HAP-1 (cell line): ENCODE results near the gene MYOCOS.

Source experiments
- DNase-seq, 2 experiments: peaks; one replicate each; pipeline ENCODE4 v3.0.0-alpha.2; 2016 to 2020; ENCODE audit warnings: low spot score in 2 of 2
- H3K27me3 ChIP-seq: fragments of 250-450 bp; sonication (Bioruptor Pico); 2 replicates; pipeline ENCODE4 v1.5.1; 2020; ENCODE audit warnings: low read depth, mild to moderate bottlenecking, moderate library complexity
- H3K36me3 ChIP-seq: fragments of 250-450 bp; sonication (Bioruptor Pico); replicated peaks from 2 replicates; pipeline ENCODE4 v1.5.1; 2020; ENCODE audit warnings: mild to moderate bottlenecking
- H3K4me1 ChIP-seq: fragments of 250-450 bp; sonication (Bioruptor Pico); 2 replicates; pipeline ENCODE4 v1.5.1; 2020; ENCODE audit warnings: mild to moderate bottlenecking
- H3K4me3 ChIP-seq: fragments of 250-450 bp; sonication (Bioruptor Pico); 2 replicates; pipeline ENCODE4 v1.5.1; 2020; ENCODE audit warnings: mild to moderate bottlenecking, moderate library complexity
- H3K9me3 ChIP-seq: fragments of 250-450 bp; sonication (Bioruptor Pico); 2 replicates; pipeline ENCODE4 v1.5.1; 2020; ENCODE audit warnings: mild to moderate bottlenecking, moderate library complexity
- in situ Hi-C: fragments of 300-500 bp; cut with MboI; formaldehyde crosslinking; loops from 3 replicates; pipeline ENCODE4 v1.14.3; 2020; ENCODE audit warnings: low sequenced_read_pairs, inconsistent platforms, mixed read lengths

MYOCOS gene

DNA sequence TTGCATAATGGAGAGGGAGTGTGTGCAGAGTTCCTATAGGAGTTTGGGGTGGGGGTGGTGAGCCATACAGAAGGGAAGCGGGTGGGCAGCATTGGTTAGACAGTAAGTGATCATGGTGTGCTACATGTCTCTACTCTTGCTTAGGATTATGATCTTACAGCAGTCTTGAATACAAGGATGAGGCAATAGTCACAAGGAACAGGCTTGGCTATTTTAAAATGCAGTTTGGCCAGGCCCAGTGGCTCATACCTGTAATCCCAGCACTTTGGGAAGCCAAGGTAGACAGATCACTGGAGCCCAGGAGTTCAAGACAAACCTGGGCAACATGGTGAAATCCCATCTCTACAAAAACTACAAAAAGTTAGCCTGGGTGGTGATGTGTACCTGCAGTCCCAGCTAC, 18.2 kb downstream of the MYOCOS start:
- Histone ChIP-seq H3K4me1 (0 out of 2 replicates have a peak, but pooled peaks cover 2% of the 10 kb centered on the region), H3K4me3 (no peak overlapping the region), H3K9me3 (no peaks in the 10 kb centered on the region), H3K27me3 (no peaks in the 10 kb centered on the region), H3K36me3 (no peaks in the 10 kb centered on the region)
- in situ Hi-C loops = loop anchor here (10.0 kb wide), 1 partner anchor 345 kb away; no protein-coding TSS in a partner anchor
- no peak for DNase-seq

DNA sequence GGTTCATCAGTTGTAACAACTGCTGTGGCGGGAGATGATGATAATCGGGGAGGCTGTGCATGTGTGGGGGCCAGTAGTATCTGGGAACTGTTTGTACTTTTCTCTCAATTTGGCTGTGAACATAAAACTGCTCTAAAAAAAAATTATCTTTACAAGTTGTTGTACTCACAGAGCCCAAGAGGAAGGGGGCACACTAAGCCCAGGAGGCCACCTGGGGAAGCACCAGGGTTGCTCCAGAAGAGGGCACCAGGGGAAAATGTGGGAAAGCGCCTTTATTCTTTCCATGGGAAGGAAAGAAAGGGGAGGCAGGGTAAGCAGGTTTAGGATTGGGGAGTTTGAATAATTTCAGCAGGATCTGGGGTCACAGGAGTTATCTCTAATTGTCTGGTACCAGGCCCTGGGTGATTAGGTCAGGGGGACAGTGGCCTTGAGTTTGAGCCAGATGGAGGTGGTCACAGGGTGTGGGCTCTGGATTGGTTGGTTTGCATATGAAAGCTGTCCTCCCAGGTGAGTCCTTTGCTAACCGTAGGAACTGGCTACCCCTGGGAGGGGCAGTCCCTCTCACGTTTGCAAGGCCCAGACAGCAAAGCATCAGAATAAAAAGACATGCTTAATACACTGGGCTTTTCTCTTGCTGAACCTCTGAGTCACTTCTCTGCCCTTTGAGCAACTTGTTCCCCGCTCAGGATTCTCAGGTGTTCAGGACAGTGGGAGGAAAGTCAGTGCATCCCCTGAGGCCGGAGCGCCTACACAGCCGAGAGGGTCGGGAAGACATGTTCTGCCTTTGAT, 19.2 kb downstream of the MYOCOS start:
- no peaks in the 10 kb centered on the region for H3K36me3 ChIP-seq
- DNase-seq = no peak
- H3K4me1 ChIP-seq = 0 out of 2 replicates have a peak, but pooled peaks cover 2% of the 10 kb centered on the region
- H3K9me3 ChIP-seq = no peaks in the 10 kb centered on the region
- no peaks in the 10 kb centered on the region for H3K27me3 ChIP-seq
- no peak overlapping the region for H3K4me3 ChIP-seq
- in situ Hi-C loops = loop anchor here (10.0 kb wide), 1 partner anchor 344 kb away; no protein-coding TSS in a partner anchor

DNA sequence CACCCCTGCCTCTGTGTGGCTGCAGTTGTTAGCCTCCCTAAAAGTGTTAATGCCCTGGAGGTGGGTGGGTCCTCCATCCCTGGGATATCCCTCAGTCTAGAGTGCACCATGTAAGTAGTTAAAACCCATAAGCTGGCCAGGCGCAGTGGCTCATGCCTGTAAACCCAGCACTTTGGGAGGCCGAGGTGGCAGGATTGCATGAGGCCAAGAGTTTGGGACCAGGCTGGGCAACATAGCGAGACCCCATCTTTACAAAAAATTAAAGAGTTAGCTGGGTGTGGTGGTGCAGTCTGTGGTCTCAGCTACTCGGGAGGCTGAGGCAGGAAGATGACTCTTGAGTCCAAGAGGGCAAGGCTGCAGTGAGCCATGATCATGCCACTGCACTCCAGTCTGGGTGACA, 20.2 kb downstream of the MYOCOS start:
- no peaks in the 10 kb centered on the region for H3K27me3 ChIP-seq
- H3K4me1 ChIP-seq = 0 out of 2 replicates have a peak, but pooled peaks cover 2% of the 10 kb centered on the region
- no peak for DNase-seq
- H3K9me3 ChIP-seq = no peaks in the 10 kb centered on the region
- no peak overlapping the region for H3K4me3 ChIP-seq
- in situ Hi-C loops = loop anchor here (10.0 kb wide), 1 partner anchor 343 kb away; no protein-coding TSS in a partner anchor
- H3K36me3 ChIP-seq = no peaks in the 10 kb centered on the region

DNA sequence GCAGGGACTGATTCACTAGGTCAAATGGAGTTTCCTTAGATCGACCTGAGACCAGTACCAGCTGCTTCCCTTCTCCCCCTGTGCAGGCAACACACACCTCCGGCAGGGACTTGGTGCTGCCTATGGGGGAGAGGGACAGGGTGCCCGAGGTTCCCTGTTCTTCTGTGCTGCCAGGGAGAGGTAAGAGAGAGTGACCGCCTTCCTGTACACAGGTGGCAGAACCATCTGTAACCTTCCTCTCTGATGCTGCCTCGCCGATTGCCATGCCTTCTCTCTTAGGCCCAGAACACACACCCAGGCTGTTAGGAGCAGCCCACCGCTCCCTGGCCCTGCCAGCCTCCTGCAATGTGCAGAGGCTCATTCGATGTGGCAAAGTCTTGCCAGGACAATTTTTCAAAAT, 21.1 kb downstream of the MYOCOS start:
- no peak for DNase-seq
- Histone ChIP-seq H3K36me3 (no peaks in the 10 kb centered on the region), H3K4me1 (0 out of 2 replicates have a peak, but pooled peaks cover 2% of the 10 kb centered on the region), H3K27me3 (no peaks in the 10 kb centered on the region), H3K4me3 (no peak overlapping the region), H3K9me3 (no peaks in the 10 kb centered on the region)
- in situ Hi-C loops = loop anchor here (10.0 kb wide), 1 partner anchor 342 kb away; no protein-coding TSS in a partner anchor

DNA sequence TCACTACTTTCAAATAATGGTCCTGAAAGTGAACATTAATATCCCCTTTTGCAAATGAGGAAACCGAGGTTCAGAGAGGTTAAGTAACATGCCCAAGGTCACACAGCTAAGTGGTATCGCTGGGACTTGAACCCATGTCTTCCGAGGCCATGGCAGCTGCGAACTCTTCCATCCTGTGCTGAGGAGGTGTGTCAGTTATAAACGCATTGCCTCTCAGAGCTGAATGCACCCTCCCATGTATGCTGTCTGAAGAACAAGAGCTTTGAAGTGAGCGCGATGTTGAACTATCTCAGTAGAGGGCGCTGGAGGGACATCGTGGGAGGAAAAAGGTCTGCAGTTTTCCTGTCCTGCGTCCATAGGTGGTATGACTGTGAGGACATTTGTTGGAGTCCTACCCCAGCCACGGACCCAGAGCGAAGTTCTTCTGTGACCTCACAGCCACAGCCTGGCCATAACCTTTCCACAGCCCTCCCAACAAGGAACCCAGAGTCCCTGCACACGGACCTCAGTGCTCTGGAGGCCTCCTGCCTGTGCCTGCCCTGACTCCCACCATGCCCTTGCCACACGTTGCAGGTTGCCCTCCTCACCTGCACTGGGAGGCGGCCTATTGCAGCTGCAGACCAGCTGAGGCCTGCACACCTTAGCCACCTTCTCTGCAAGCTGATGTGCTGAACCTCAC, 22.9 kb downstream of the MYOCOS start:
- Histone ChIP-seq H3K9me3 (no peaks in the 10 kb centered on the region), H3K36me3 (no peaks in the 10 kb centered on the region), H3K4me1 (0 out of 2 replicates have a peak, but pooled peaks cover 2% of the 10 kb centered on the region), H3K27me3 (no peaks in the 10 kb centered on the region), H3K4me3 (no peak overlapping the region)
- DNase-seq = peak; percentile 86 to 89
- in situ Hi-C loops = loop anchor here (10.0 kb wide), 1 partner anchor 340 kb away; no protein-coding TSS in a partner anchor

DNA sequence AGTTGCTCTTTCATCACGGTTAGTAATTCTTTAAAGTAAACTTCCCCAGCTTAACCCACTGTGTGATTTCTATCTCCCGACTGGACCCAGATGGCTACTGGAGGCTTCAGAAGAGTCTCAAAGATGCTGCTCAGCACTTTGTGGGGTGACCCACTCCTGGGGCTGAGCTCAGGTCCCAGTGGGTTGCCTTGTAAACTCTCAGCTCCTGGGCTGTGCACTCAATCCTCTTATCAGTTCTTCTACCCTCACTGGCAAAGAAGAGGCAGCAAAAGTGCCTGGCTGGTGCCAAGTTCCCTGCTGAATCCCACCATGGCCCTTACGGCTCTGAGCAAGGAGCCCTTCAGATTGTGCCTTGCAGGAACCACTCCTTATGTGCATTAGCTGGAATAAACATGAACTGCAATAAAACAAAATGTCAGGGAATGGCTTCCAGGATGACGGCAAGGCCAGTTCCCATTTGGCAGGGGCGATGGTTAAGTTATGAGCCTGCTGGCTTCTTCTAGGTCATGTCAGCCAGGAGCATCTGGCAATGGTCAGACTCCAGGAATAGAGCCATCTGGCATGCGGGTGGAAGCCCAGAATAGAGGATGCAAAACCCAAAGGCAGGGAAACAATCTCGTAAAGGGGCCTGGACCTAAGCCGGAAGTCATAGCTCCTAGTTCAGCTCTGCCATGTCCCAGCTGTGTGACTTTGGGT, 23.7 kb downstream of the MYOCOS start:
- no peak overlapping the region for H3K4me3 ChIP-seq
- no peak for DNase-seq
- no peaks in the 10 kb centered on the region for H3K9me3 ChIP-seq
- 0 out of 2 replicates have a peak, but pooled peaks cover 2% of the 10 kb centered on the region for H3K4me1 ChIP-seq
- in situ Hi-C loops = loop anchor here (10.0 kb wide), 1 partner anchor 339 kb away; no protein-coding TSS in a partner anchor
- no peaks in the 10 kb centered on the region for H3K36me3 ChIP-seq
- H3K27me3 ChIP-seq = no peaks in the 10 kb centered on the region

DNA sequence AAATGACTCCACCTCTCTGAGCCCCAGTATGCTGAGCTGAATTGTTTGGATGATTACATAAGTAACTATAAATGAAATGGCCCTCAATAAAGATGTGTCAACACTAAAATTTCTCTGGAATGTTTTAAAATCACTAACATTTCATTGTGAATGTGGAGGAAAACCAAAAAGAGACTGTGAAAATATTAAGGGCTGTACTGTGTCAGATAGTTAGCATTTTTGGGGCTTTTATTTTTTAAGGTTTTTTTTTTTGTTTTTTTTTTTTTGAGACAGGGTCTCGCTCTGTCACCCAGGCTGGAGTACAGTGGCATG, 24.2 kb downstream of the MYOCOS start:
- H3K36me3 ChIP-seq = no peaks in the 10 kb centered on the region
- no peak for DNase-seq
- no peak overlapping the region for H3K4me3 ChIP-seq
- no peaks in the 10 kb centered on the region for H3K27me3 ChIP-seq
- H3K9me3 ChIP-seq = no peaks in the 10 kb centered on the region
- in situ Hi-C loops = loop anchor here (10.0 kb wide), 1 partner anchor 339 kb away; no protein-coding TSS in a partner anchor
- 0 out of 2 replicates have a peak, but pooled peaks cover 2% of the 10 kb centered on the region for H3K4me1 ChIP-seq

DNA sequence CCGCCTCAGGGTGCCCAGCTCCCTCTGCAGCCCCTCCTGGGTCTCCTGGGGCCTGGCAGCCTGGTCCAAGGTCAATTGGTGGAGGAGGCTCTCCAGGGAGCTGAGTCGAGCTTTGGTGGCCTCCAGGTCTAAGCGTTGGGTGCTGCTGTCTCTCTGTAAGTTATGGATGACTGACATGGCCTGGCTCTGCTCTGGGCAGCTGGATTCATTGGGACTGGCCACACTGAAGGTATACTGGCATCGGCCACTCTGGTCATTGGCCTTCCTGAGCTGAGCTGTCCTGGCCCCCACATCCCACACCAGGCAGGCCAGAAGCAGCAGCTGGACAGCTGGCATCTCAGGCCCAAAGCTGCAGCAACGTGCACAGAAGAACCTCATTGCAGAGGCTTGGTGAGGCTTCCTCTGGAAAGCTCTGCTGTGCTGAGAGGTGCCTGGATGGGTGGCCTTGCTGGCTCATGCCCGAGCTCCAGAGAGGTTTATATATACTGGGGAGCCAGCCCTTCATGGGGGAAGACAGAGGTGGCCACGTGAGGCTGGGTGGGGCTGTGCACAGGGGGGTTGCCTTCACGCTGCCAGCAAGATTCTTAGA, 30.3 kb downstream of the MYOCOS start, which contains the start of gene MYOC:
MYOC (minus strand) TSS at position 455 of the 589 bp plus-strand sequence; CDS start at position 378, 77 bp downstream.
- no peak within 1 kb of the TSS for H3K4me3 ChIP-seq
- no peaks in the 10 kb centered on the region for H3K9me3 ChIP-seq
- in situ Hi-C loops = no loop called here
- no peaks in the 10 kb centered on the region for H3K4me1 ChIP-seq
- no peak for DNase-seq
- no peaks in the 10 kb centered on the region for H3K36me3 ChIP-seq
- H3K27me3 ChIP-seq = no peaks in the 10 kb centered on the region

DNA sequence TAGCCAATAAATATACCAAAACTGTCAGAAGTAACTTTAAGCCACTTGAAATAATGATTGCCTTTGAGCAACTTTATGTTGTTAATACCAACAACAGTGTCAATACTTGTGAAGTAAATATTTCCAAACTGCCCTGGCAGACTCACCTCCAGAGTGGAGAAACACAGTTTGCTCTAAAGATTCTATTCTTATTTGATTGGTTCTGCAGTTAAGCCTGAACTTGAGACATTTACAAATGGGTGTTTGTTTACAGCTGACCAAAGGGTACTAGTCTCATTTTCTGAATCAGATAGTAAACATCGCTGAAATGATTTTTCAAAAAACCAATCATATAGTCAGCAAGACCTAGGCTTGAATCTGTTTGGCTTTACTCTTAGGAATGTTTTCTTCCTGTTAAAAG, 31.8 kb downstream of the MYOCOS start:
- no peak for DNase-seq
- H3K36me3 ChIP-seq = no peaks in the 10 kb centered on the region
- H3K4me3 ChIP-seq = no peak overlapping the region
- no peaks in the 10 kb centered on the region for H3K9me3 ChIP-seq
- H3K27me3 ChIP-seq = no peaks in the 10 kb centered on the region
- no peaks in the 10 kb centered on the region for H3K4me1 ChIP-seq
- in situ Hi-C loops = no loop called here

DNA sequence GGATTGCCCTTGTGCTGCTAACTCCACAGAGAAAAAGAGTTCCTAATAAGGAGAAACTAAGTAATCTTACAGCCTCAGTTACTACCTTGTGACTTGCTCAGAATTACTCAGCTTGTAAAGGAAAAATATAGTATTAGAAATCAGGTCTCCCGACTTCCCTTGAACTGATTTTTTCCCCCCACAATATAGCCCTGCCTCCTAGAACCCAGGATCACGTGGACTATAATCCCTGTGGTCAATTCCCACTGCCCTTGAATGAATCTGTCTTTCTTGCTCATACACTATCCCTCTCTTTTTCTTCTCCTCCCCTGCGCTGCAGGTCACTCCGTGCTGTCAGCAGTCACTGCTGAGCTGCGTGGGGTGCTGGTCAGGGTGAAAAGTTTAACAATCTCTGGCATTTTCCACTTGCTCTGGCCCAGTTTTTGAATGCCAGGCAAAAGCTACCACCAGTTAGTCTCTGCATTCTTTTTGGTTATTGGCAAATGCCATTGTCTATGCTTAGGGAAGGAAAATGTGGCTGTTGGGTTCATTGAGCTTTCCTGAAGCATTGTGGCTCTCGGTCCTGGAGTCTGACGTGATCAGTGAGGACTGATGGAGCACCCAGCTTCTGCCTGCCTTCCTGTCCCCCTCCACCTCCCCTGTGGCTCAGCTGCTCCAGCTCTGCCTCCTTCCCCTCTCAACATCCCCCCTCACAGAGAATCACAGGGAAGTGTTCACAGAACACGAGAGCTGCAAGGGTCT, 32.3 kb downstream of the MYOCOS start:
- no peaks in the 10 kb centered on the region for H3K36me3 ChIP-seq
- in situ Hi-C loops = no loop called here
- H3K9me3 ChIP-seq = no peaks in the 10 kb centered on the region
- H3K27me3 ChIP-seq = no peaks in the 10 kb centered on the region
- H3K4me3 ChIP-seq = no peak overlapping the region
- no peaks in the 10 kb centered on the region for H3K4me1 ChIP-seq
- DNase-seq = no peak

DNA sequence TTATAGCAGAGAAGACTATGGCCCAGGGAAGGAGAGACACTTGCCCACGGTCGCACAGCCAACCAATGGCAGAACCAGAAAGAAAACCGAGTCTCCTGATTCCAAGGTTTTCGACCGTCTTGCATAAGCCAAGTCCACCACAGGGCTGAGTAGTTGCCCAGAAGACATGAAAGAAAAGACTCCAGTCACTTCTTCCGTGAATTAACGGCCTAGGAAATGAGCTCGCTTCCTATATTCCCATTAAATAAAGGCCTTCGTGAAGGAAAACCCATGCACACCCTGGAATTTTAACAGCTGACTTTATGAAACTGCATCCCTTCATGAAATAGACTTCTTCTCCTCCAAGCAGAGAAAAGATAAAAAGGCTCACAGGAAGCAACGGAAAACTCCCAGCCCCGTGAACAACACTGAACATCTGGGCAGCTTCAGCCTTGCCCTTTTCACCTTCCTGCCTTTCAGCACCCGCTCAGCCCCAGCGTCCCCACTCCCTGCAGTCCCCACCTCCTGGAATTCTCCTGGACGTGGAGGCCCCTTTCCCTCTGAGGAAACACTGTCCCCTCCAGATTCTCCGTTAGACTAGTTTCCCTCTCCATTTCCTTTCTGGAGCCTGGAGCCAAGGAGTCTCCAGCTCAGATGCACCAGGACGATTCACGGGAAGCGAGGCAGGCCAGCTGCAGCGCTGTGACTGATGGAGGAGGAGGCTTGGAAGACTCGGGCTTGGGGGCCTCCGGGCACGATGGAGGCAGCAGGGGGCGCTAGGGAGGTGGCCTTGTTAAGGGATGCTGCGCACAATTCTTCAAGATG, 33.1 kb downstream of the MYOCOS start:
- Histone ChIP-seq H3K4me1 (no peaks in the 10 kb centered on the region), H3K4me3 (no peak overlapping the region), H3K36me3 (no peaks in the 10 kb centered on the region), H3K9me3 (no peaks in the 10 kb centered on the region), H3K27me3 (no peaks in the 10 kb centered on the region)
- DNase-seq = peak; percentile 16 to 89
- in situ Hi-C loops = no loop called here

DNA sequence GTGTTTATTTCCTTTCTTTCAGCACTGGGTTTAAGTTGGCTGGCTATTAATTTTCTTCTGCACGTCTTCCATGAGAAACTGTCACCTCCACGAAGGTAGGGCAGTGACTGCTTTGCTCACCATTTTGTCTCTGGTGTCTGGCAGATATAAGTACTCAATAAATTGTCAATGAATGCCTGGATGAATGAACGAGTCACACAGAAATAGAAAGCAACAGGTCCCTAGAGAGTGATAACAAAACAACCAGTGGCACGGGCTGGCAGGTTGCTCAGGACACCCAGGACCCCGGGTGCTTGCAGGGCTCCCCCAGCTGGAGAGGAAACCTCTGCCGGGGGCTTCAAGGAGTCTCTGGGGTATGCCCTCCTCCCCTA, 33.7 kb downstream of the MYOCOS start:
- Histone ChIP-seq H3K36me3 (no peaks in the 10 kb centered on the region), H3K4me3 (no peak overlapping the region), H3K4me1 (no peaks in the 10 kb centered on the region), H3K9me3 (no peaks in the 10 kb centered on the region), H3K27me3 (no peaks in the 10 kb centered on the region)
- in situ Hi-C loops = no loop called here
- DNase-seq = no peak
